Fibroblast of pulmonary artery (primary cell): ENCODE results near the gene NHLRC4.

ENCODE experiments used
- DNase-seq: peaks from one replicate; pipeline ENCODE4 v3.0.0-alpha.2; 2010; ENCODE audit warnings: low read depth
- H3K4me3 ChIP-seq: replicated peaks from 2 replicates; pipeline ENCODE4 v1.5.1; 2011; ENCODE audit warnings: low read depth, mild to moderate bottlenecking, control low read depth, low read length, moderate library complexity
- TF ChIP-seq, protein P1 (sequence below): IDR thresholded peaks from 2 replicates; pipeline ENCODE4 v1.5.1; 2011; ENCODE audit warnings: mild to moderate bottlenecking, control low read depth, low read length, inconsistent platforms; ENCODE audit errors: missing control alignments

NHLRC4 gene

DNA sequence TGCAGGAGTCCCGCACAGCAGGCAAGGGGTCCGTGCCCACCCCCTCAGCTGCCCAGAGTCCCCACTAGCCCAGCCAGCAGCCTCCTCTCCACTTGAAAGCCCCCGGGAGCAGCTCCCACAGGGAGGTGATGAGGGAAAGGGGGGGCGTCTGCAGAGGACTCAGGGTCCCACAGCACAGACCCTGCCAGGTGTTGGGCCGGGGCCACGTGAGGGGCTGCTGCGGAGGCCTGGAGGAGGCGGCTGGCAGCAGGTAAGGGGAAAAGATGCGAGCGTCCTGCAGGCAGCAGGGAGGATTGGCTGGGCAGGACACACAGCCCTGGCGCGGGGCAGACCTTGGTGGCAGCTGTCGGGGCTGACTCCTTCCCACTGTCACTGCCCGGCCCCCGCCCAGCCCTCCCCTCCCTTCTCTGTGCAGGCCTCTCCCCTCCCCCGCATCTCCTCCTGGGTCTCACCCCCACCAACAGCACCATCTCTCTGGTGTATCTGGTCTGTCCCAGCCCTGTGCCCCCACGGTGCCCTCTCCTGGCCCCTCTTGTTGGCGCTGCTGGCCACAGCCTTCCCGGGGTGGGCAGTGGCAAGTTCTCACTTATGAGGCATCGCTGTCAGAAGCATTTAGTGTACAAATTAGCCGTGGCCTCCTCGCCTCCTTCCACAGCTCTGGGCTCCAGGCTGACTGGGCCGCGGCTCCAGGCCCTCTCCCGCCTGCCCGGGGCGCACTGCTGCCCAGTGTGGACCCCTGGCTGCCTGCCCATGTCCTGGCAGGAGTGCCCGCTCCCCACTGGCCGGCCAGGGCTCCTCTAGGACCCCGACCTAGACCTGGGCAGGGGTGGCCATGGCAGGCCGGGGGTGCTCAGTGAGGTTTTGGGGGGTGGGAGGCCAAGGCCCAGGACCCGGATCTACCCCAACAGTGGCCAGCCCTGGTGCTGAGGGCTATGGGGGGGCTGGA lies 11.0 kb upstream of the NHLRC4 start:
- DNase-seq, result no peak
- TF ChIP-seq, protein P1, sequence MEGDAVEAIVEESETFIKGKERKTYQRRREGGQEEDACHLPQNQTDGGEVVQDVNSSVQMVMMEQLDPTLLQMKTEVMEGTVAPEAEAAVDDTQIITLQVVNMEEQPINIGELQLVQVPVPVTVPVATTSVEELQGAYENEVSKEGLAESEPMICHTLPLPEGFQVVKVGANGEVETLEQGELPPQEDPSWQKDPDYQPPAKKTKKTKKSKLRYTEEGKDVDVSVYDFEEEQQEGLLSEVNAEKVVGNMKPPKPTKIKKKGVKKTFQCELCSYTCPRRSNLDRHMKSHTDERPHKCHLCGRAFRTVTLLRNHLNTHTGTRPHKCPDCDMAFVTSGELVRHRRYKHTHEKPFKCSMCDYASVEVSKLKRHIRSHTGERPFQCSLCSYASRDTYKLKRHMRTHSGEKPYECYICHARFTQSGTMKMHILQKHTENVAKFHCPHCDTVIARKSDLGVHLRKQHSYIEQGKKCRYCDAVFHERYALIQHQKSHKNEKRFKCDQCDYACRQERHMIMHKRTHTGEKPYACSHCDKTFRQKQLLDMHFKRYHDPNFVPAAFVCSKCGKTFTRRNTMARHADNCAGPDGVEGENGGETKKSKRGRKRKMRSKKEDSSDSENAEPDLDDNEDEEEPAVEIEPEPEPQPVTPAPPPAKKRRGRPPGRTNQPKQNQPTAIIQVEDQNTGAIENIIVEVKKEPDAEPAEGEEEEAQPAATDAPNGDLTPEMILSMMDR, result no peak

DNA sequence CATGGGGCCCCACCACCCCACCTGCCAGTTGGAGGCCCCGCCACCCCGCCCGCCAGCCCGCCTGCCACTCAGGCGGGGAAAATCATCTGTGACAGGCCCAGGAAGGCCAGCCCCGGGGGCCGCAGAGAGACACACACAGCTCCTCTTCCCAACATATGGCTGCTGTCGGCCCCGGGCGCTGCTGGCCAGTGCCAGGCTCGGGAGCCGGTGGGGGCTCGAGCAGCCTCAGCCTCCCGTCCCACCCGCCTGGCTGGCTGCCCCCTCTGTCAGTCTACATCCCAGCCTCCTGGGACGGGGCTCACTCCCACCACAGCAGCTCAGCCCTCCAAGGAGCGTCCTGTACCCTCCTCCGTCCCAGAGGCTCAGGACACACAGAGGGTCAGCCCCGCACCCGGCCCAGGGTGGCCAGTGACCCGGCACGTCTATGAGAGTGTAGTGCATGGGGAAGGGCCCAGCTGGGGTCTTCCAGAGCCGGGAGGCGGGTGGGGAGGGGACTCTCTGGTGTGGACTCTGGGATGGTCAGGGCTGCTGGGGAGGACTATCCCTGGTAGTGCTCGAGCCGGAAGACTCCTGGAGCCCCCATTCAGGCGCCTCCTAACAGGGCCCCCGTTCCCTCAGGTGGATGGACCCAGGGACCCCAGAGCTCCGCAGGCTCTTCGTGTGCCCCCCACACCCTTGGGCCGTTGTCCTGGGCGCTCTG lies 10.2 kb upstream of the NHLRC4 start:
- H3K4me3 ChIP-seq, result no peak overlapping the region
- DNase-seq, result no peak
- TF ChIP-seq, protein P1, result no peak

More for the DNA sequence above, 11.0 kb upstream of the NHLRC4 start:
- no peak overlapping the region for H3K4me3 ChIP-seq

DNA sequence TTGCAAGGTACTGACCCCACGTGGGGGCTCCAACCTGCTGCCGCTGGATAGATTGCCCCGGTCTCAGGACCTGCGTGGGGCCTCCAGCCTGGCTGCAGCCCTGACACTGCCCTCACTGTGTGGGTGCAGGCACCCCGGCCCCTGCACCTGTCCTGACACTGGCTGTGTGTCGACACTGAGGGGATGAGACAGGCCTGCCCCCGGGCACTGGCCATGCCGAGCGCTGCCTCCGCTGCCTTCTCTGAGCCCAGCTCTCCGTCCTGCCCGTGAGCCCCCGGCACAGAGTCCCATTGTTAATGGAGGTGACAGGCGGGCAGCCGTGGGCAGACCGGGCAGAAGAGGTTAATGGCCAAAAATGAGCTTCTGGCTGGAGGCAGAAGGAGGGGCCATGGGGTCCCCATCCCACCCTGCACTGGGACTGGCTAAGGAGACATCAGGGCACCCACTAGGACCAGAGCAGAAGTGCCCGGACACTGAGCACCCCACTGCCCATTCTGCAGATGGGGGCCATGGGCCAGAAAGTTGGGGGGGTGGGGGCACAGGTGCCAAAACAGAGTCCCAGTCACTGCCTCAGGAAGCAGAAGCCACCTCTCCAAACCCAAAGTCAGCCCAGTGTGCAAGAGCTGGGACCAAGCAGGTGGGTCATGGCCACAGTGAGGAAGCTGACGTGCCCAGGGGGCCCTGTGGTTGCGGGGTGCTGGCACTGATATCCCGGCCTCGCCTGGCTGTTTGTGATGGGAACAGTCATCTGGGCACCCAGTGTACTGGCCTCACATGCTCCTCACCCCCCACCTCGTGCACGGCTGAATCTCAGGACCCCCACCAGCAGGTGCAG lies 9.1 kb upstream of the NHLRC4 start:
- no peak for DNase-seq
- H3K4me3 ChIP-seq, result no peak overlapping the region
- TF ChIP-seq, protein P1, result no peak

DNA sequence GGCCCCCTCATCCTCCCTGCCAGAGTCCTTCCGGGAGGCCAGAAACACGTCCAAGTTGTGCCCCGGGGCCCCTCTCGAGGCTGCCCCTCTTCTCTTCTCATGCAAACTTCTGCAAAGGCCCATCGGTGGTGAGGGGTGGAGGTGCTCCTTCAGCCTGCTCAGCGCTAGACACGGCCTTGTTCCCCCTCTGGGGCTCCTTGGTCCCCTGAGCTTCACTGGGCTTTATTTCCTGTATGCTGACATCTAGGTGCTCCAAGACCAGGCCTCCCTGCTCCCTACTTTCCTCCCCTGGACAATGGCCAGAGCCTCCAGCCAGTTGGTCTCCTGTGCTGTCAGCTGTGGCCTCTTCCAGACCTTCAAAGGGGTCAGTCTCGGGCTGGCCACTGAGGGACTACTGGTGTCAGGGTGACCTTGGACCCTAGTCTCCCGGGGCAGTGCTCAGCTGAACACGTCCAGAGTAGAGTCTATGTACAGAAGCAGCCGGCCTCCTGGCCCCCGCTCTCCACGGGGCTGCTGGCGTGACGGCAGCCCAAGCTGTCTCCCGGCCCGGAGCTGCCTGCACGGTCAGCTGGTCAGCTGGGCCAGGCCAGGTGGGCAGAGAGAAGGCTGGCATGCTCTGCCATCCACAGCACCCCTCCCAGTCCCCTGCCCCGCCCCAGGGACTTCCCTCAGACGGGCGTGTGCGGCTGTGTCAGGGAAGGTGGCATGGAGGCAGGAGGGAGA lies 8.3 kb upstream of the NHLRC4 start:
- no peak for DNase-seq
- TF ChIP-seq, protein P1, result no peak
- no peak overlapping the region for H3K4me3 ChIP-seq

DNA sequence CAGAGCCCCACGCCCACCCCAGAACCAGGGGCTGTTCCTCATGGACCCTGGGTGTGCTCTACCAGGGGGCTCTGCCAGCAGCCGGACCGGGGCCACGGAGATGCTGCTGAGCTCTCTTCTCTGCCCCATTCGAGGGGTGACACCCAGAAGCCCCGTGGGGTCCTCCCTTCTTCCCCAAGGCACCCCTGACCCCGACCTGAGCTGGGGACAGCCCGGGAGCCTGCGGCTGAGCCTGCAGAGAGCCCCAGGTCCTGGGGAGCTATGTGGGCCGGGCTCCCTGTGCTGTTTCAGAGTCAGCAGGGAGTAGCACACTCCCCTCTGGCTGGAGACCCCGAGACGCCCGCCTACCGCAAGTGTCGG lies 7.8 kb upstream of the NHLRC4 start:
- no peak overlapping the region for H3K4me3 ChIP-seq
- no peak for DNase-seq

More for the DNA sequence above, 7.8 kb upstream of the NHLRC4 start:
- TF ChIP-seq, protein P1, result no peak
